ENCODE measurements around the gene ARHGAP32. TPM values are rescaled to one million over a fixed set of nuclear protein-coding genes. Genes with fewer than 3 reads are reported as not detected.

The ARHGAP32 gene
- total RNA-seq, 1 donor from 2014 or later: 41.4 TPM

- no peak for TF ChIP-seq CTCF (IDR thresholded peaks at IDR 0.05; ENCODE audit: unreplicated experiment)
- no peaks in the 10 kb centered on the region for H3K9me3 Mint-ChIP-seq
- H3K27me3 Mint-ChIP-seq (ENCODE audit: low read depth): no peaks in the 10 kb centered on the region
- no peak overlapping the region for H3K27ac Mint-ChIP-seq
- no peak for DNase-seq (ENCODE audit: low spot score in 2 of 2, unreplicated experiment in 2 of 2)
- H3K4me3 Mint-ChIP-seq: no peak overlapping the region
- peaks cover 4% of the 10 kb centered on the region for H3K4me1 Mint-ChIP-seq
- H3K36me3 Mint-ChIP-seq: peaks cover 22% of the 10 kb centered on the region
Measured at GRCh38 chr11:129115652-129116586, 76.2 kb downstream of the ARHGAP32 start.

- Mint-ChIP-seq H3K36me3 (peaks cover 59% of the 10 kb centered on the region), H3K4me1 (no peaks in the 10 kb centered on the region), H3K27me3 (ENCODE audit: low read depth) (no peaks in the 10 kb centered on the region), H3K9me3 (peaks cover 39% of the 10 kb centered on the region), H3K4me3 (no peak overlapping the region), H3K27ac (no peak overlapping the region)
- DNase-seq (ENCODE audit: low spot score in 2 of 2, unreplicated experiment in 2 of 2): no peak
- no peak for TF ChIP-seq CTCF (IDR thresholded peaks at IDR 0.05; ENCODE audit: unreplicated experiment)
Measured at GRCh38 chr11:129109701-129110100, 82.4 kb downstream of the ARHGAP32 start.

GRCh38 chr11:129106788-129107187 is 85.3 kb downstream of the ARHGAP32 start:
- no peak for TF ChIP-seq CTCF (IDR thresholded peaks at IDR 0.05; ENCODE audit: unreplicated experiment)
- Mint-ChIP-seq H3K9me3 (peaks cover 54% of the 10 kb centered on the region), H3K36me3 (peaks cover 68% of the 10 kb centered on the region), H3K4me1 (no peaks in the 10 kb centered on the region), H3K27me3 (ENCODE audit: low read depth) (no peaks in the 10 kb centered on the region), H3K4me3 (no peak overlapping the region), H3K27ac (no peak overlapping the region)
- no peak for DNase-seq (ENCODE audit: low spot score in 2 of 2, unreplicated experiment in 2 of 2)

- peaks cover 76% of the 10 kb centered on the region for H3K36me3 Mint-ChIP-seq
- H3K9me3 Mint-ChIP-seq: peaks cover 68% of the 10 kb centered on the region
- no peak overlapping the region for H3K27ac Mint-ChIP-seq
- no peaks in the 10 kb centered on the region for H3K27me3 Mint-ChIP-seq (ENCODE audit: low read depth)
- H3K4me1 Mint-ChIP-seq: no peaks in the 10 kb centered on the region
- DNase-seq (ENCODE audit: low spot score in 2 of 2, unreplicated experiment in 2 of 2): no peak
- H3K4me3 Mint-ChIP-seq: no peak overlapping the region
- TF ChIP-seq CTCF (IDR thresholded peaks at IDR 0.05; ENCODE audit: unreplicated experiment): no peak
Measured at GRCh38 chr11:129102756-129103155, 89.4 kb downstream of the ARHGAP32 start.

- H3K27ac Mint-ChIP-seq: no peak overlapping the region
Measured at GRCh38 chr11:129102225-129102624, 89.9 kb downstream of the ARHGAP32 start.

More at GRCh38 chr11:129102225-129102624, 89.9 kb downstream of the ARHGAP32 start:
- TF ChIP-seq CTCF (IDR thresholded peaks at IDR 0.05; ENCODE audit: unreplicated experiment): no peak
- H3K36me3 Mint-ChIP-seq: peaks cover 79% of the 10 kb centered on the region
- no peaks in the 10 kb centered on the region for H3K27me3 Mint-ChIP-seq (ENCODE audit: low read depth)
- no peak overlapping the region for H3K4me3 Mint-ChIP-seq
- no peaks in the 10 kb centered on the region for H3K4me1 Mint-ChIP-seq
- H3K9me3 Mint-ChIP-seq: peaks cover 71% of the 10 kb centered on the region
- DNase-seq (ENCODE audit: low spot score in 2 of 2, unreplicated experiment in 2 of 2): no peak

All from mesothelial cell of epicardium (in vitro differentiated cells).